Breast epithelium (tissue), 3 donors: Measurements from ENCODE around the gene FHOD3.

Source experiments
- POLR2A ChIP-seq: fragments of 450-650 bp; IDR thresholded peaks from one replicate; pipeline ENCODE4 v1.6.1; 2016; ENCODE audit warnings: antibody characterized with exemption, mild to moderate bottlenecking, moderate library complexity
- POLR2AphosphoS5 ChIP-seq, 3 donors: sonication (generic); formaldehyde crosslinking; IDR thresholded peaks; one replicate each; pipeline ENCODE4 v1.6.1; 2017; ENCODE audit warnings: antibody characterized with exemption in 3 of 3
- TF ChIP-seq, protein P1 (sequence below), 3 donors: fragments of 450-650 bp; IDR thresholded peaks; one replicate each; pipeline ENCODE4 v1.5.1; 2016 to 2017; ENCODE audit warnings: antibody characterized with exemption in 3 of 3, mild to moderate bottlenecking in 3 of 3, moderate library complexity in 3 of 3

DNA sequence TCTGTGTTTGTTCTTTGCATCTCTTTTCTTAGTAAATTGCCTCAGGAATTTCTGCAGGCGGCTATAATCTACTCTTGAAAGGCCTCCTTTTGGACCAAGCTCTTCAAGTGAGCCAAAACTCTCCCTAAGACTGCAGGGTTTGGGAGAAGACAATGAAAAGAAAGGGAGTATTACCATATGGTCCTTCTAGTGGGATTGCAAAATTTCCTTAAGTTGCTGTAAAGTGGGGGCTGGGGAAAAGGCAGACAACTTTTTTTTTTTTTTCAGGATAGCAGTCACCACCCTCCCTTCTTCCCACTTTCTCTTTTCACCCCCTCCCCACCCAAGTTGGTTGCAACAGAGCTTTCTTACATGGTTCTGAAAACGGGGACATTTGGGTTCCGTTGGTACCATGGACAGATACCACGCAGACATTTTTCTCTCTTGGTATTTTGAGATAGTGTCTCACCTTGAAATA lies 183.7 kb downstream of the FHOD3 start:
- TF ChIP-seq POLR2A (no peak), POLR2AphosphoS5 (IDR thresholded peaks at IDR 0.05) (no peak)
- TF ChIP-seq, protein P1, sequence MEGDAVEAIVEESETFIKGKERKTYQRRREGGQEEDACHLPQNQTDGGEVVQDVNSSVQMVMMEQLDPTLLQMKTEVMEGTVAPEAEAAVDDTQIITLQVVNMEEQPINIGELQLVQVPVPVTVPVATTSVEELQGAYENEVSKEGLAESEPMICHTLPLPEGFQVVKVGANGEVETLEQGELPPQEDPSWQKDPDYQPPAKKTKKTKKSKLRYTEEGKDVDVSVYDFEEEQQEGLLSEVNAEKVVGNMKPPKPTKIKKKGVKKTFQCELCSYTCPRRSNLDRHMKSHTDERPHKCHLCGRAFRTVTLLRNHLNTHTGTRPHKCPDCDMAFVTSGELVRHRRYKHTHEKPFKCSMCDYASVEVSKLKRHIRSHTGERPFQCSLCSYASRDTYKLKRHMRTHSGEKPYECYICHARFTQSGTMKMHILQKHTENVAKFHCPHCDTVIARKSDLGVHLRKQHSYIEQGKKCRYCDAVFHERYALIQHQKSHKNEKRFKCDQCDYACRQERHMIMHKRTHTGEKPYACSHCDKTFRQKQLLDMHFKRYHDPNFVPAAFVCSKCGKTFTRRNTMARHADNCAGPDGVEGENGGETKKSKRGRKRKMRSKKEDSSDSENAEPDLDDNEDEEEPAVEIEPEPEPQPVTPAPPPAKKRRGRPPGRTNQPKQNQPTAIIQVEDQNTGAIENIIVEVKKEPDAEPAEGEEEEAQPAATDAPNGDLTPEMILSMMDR (IDR thresholded peaks at IDR 0.05) = no peak
